Measurements from ENCODE around the gene CRNN. TPM values are rescaled to one million over a fixed set of nuclear protein-coding genes. Genes with fewer than 3 reads are reported as not detected.

Gene CRNN
- total RNA-seq, 6 donors from 2014 or later: not detected

DNA sequence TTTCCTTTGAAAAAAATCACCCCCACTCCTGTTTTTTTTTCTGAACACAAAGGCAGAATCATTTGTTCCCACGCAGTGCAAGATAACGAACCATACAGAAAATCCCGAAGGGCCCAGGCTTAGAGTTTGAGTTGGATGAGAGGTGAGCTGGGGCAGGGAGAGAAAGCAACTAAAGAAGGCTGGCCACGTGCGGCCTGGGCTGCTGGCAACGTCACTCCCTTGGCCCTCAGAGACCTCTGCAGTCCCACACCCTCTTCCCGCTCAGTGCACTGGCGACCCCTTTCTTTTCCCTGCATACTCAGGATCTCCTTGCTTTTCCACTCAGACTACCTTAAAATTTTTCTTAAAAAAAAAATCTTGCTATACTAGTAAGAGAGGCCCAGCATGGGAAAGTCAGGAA lies 28.2 kb upstream of the CRNN start:
- ATAC-seq (ENCODE audit: low FRiP score in 2 of 2) (peak in 1 of 2 donors; percentile 25), DNase-seq (peak in 1 of 2 donors; percentile 32)
- no peaks in the 10 kb centered on the region for H3K36me3 ChIP-seq
- TF ChIP-seq, protein P1, sequence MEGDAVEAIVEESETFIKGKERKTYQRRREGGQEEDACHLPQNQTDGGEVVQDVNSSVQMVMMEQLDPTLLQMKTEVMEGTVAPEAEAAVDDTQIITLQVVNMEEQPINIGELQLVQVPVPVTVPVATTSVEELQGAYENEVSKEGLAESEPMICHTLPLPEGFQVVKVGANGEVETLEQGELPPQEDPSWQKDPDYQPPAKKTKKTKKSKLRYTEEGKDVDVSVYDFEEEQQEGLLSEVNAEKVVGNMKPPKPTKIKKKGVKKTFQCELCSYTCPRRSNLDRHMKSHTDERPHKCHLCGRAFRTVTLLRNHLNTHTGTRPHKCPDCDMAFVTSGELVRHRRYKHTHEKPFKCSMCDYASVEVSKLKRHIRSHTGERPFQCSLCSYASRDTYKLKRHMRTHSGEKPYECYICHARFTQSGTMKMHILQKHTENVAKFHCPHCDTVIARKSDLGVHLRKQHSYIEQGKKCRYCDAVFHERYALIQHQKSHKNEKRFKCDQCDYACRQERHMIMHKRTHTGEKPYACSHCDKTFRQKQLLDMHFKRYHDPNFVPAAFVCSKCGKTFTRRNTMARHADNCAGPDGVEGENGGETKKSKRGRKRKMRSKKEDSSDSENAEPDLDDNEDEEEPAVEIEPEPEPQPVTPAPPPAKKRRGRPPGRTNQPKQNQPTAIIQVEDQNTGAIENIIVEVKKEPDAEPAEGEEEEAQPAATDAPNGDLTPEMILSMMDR (IDR thresholded peaks at IDR 0.05): no peak
- TF ChIP-seq POLR2A (IDR thresholded peaks at IDR 0.05) (no peak), EP300 (IDR thresholded peaks at IDR 0.05) (no peak), POLR2AphosphoS5 (IDR thresholded peaks at IDR 0.05) (no peak)
- H3K27ac ChIP-seq: peak overlapping the region in 1 of 4 donors; percentile 3
- 53 to 71% methylated on average over 7 to 8 of the region's 8 CpGs for WGBS, 2 donors
- H3K27me3 ChIP-seq: no peaks in the 10 kb centered on the region
- H3K4me1 ChIP-seq: peaks cover 0 to 8% (median 3%) of the 10 kb centered on the region in 4 donors
- H3K4me3 ChIP-seq: no peak overlapping the region
- no peaks in the 10 kb centered on the region for H3K9me3 ChIP-seq

- Histone ChIP-seq H3K36me3 (no peaks in the 10 kb centered on the region), H3K27me3 (no peaks in the 10 kb centered on the region), H3K4me1 (peaks cover 0 to 8% (median 3%) of the 10 kb centered on the region in 4 donors), H3K4me3 (no peak overlapping the region), H3K27ac (no peak overlapping the region), H3K9me3 (no peaks in the 10 kb centered on the region)
- 87 to 96% methylated on average over 2 of the region's 2 CpGs for WGBS, 2 donors
- no peak for DNase-seq
- TF ChIP-seq POLR2AphosphoS5 (IDR thresholded peaks at IDR 0.05) (no peak), EP300 (IDR thresholded peaks at IDR 0.05) (no peak), POLR2A (IDR thresholded peaks at IDR 0.05) (no peak)
- TF ChIP-seq, protein P1 (IDR thresholded peaks at IDR 0.05): no peak
- no peak for ATAC-seq (ENCODE audit: low FRiP score in 2 of 2)
Measured at GRCh38 chr1:152441756-152442155, 27.7 kb upstream of the CRNN start.

GRCh38 chr1:152440635-152441471 lies 26.8 kb upstream of the CRNN start:
- Histone ChIP-seq H3K27me3 (no peaks in the 10 kb centered on the region), H3K36me3 (no peaks in the 10 kb centered on the region), H3K27ac (no peak overlapping the region), H3K4me3 (no peak overlapping the region), H3K4me1 (peaks cover 0 to 8% (median 3%) of the 10 kb centered on the region in 4 donors), H3K9me3 (no peaks in the 10 kb centered on the region)
- peak in 1 of 2 donors; percentile 73 for DNase-seq
- ATAC-seq (ENCODE audit: low FRiP score in 2 of 2): peak; percentile 85 to 91
- no peak for TF ChIP-seq POLR2AphosphoS5 (IDR thresholded peaks at IDR 0.05)
- TF ChIP-seq, protein P1 (IDR thresholded peaks at IDR 0.05): peak; percentile 79 to 89 (median 84)
- 38 to 41% methylated on average over 16 to 17 of the region's 17 CpGs for WGBS, 2 donors

GRCh38 chr1:152436593-152437496 lies 22.8 kb upstream of the CRNN start:
- ATAC-seq (ENCODE audit: low FRiP score in 2 of 2): no peak
- WGBS, 2 donors: 61 to 75% methylated on average over 2 of the region's 2 CpGs
- H3K4me1 ChIP-seq: peaks cover 0 to 8% (median 0%) of the 10 kb centered on the region in 4 donors
- no peak overlapping the region for H3K27ac ChIP-seq
- H3K9me3 ChIP-seq: no peaks in the 10 kb centered on the region
- H3K36me3 ChIP-seq: no peaks in the 10 kb centered on the region
- no peaks in the 10 kb centered on the region for H3K27me3 ChIP-seq
- no peak overlapping the region for H3K4me3 ChIP-seq
- TF ChIP-seq, protein P1 (IDR thresholded peaks at IDR 0.05): no peak
- TF ChIP-seq POLR2AphosphoS5 (IDR thresholded peaks at IDR 0.05): no peak
- no peak for TF ChIP-seq POLR2A (IDR thresholded peaks at IDR 0.05)
- no peak for TF ChIP-seq EP300 (IDR thresholded peaks at IDR 0.05)
- no peak for DNase-seq

All from upper lobe of left lung (tissue), 6 donors.